Subcutaneous adipose tissue (tissue), 4 donors: Measurements from ENCODE around the gene OAS2. TPM values are rescaled to one million over a fixed set of nuclear protein-coding genes. Genes with fewer than 3 reads are reported as not detected.

ENCODE experiments used
- total RNA-seq, 4 donors: library from RNA; depleted of rRNA; stranded (reverse); fragments of >200 nt; gene quantifications; one replicate each; pipeline ENCODE4 v1.1.0, GENCODE V29; 2016
- TF ChIP-seq, protein P1 (sequence below): fragments of 450-650 bp; IDR thresholded peaks from one replicate; pipeline ENCODE4 v1.5.1; 2016; ENCODE audit warnings: low read depth, mild to moderate bottlenecking, control low read depth, antibody characterized with exemption, moderate library complexity

Gene OAS2
- total RNA-seq, 4 donors from 2014 or later, result 9.5 to 19.7 (median 12.3) TPM

DNA sequence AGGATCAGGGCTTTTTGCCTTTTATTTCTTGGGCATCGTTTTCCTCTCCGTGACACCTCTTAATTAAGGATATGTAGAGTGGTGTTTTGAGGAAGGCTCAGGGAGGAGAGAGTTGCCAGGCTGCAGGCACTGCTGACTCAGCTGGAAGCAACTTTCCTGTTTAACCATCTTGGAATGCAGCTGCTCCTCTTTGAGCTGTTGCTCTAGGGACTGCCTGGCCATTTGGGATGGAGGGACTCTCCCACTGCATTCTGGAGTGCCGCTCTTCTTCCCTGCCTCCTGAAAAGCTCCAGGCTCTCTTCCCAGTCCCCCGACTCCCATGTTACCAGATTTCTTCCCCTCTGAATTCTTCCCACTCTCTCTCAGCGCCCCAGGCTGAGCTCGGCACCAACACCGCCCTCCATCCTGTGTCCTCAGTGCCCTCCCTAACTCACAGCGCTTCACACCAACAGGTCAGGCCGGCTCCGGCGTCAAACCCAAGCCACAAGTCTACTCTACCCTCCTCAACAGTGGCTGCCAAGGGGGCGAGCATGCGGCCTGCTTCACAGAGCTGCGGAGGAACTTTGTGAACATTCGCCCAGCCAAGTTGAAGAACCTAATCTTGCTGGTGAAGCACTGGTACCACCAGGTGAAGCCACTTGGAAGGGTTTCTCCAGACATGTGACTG lies 34.2 kb upstream of the OAS2 start:
- TF ChIP-seq, protein P1, sequence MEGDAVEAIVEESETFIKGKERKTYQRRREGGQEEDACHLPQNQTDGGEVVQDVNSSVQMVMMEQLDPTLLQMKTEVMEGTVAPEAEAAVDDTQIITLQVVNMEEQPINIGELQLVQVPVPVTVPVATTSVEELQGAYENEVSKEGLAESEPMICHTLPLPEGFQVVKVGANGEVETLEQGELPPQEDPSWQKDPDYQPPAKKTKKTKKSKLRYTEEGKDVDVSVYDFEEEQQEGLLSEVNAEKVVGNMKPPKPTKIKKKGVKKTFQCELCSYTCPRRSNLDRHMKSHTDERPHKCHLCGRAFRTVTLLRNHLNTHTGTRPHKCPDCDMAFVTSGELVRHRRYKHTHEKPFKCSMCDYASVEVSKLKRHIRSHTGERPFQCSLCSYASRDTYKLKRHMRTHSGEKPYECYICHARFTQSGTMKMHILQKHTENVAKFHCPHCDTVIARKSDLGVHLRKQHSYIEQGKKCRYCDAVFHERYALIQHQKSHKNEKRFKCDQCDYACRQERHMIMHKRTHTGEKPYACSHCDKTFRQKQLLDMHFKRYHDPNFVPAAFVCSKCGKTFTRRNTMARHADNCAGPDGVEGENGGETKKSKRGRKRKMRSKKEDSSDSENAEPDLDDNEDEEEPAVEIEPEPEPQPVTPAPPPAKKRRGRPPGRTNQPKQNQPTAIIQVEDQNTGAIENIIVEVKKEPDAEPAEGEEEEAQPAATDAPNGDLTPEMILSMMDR, result no peak

DNA sequence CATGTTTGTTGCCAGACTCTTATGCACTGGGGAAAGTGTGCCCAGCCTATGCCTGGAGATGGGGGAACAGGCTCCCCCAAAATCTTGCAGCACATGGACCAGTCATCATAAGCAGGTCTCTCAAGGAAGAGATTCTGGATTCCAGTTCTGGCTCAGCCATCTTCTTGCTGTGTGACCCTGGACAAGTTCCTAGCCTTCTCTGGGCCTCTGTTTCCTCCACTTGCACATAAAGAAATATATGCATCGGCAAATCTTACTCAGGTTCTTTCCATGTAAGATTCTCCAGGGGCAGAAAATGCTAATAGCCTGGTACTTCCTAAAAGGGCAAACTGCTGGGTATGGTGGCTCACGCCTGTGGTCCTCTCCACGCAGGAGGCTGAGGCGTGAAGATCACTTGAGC lies 32.8 kb upstream of the OAS2 start:
- TF ChIP-seq, protein P1, result no peak

DNA sequence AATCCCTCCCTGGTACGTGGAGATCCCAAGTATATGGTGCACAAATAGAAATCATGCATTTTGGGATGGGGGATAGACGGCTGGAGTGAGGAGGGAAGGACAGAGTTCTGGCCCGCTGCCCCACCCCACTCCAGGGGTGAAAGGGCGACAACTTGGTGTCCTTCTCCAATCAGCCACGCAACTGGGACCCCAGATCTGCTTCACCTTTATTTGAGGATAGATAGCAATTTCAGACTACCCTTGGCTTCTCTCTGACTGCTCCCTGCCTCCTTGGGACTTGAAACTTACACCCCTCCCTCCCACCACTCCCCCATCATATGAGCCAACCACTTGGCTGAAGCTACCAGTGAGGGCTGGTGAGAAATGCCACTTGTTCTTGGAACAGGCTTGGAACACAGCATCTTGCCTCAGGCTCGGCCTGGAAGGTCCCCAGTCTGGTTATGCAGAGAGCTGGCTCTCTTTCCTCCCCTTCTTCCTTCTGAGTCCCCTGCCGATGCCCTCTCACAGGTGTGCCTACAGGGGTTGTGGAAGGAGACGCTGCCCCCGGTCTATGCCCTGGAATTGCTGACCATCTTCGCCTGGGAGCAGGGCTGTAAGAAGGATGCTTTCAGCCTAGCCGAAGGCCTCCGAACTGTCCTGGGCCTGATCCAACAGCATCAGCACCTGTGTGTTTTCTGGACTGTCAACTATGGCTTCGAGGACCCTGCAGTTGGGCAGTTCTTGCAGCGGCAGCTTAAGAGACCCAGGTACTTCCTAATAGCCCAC lies 31.9 kb upstream of the OAS2 start:
- TF ChIP-seq, protein P1, result no peak

DNA sequence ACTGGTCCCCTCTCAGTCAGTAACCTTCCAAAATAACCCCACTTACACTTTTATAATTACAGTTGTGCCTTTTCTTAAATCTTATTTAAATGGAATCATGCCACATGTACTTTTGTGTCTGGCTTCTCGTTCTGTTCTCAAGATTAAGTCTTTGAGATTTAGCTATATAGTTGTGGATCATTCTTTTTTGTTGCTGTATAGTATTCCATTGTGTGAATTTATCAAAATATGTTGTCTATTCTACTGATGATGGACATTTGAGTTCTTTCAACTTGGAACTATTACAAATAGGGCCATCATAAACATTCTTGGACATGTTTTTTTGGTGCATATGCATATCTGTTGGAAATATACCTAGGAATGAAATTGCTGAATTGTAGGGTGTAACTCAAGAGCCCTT lies 31.0 kb upstream of the OAS2 start:
- TF ChIP-seq, protein P1, result no peak

DNA sequence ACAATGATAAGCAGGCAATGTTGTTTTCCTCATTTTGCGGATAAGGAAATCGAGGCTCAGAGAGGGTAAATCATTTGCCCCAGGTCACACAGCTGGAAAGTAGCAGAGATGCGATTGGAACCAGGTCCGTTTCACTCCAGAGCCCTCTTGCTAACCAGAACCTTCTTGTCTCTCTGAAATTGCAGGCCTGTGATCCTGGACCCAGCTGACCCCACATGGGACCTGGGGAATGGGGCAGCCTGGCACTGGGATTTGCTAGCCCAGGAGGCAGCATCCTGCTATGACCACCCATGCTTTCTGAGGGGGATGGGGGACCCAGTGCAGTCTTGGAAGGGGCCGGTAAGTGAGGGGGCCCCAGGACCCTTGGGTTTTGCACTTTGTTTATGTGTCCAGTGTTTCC lies 30.6 kb upstream of the OAS2 start:
- TF ChIP-seq, protein P1, result no peak

DNA sequence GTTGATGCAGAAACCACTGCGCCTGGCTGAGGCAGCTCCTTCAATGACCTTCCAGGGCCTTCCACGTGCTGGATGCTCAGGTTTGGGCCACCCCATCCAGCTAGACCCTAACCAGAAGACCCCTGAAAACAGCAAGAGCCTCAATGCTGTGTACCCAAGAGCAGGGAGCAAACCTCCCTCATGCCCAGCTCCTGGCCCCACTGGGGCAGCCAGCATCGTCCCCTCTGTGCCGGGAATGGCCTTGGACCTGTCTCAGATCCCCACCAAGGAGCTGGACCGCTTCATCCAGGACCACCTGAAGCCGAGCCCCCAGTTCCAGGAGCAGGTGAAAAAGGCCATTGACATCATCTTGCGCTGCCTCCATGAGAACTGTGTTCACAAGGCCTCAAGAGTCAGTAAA lies 29.5 kb upstream of the OAS2 start:
- TF ChIP-seq, protein P1, result no peak

DNA sequence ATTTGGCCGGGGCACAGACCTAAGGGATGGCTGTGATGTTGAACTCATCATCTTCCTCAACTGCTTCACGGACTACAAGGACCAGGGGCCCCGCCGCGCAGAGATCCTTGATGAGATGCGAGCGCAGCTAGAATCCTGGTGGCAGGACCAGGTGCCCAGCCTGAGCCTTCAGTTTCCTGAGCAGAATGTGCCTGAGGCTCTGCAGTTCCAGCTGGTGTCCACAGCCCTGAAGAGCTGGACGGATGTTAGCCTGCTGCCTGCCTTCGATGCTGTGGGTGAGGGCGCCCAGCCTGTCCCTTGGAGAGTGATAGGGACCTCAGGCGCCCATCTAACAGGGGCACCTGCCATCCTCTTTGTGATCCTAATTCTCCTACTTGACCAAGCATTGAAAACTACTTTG lies 27.6 kb upstream of the OAS2 start:
- TF ChIP-seq, protein P1, result no peak
